SK-N-SH (cell line): ENCODE data around the gene GTF3C6. TPM values are rescaled to one million over a fixed set of nuclear protein-coding genes. Genes with fewer than 3 reads are reported as not detected.

Experiments
- CTCF ChIA-PET: fragments of 300-600, 350-600 bp; formaldehyde crosslinking; extraction: SDS; loops from one replicate; lab custom pipeline; 2021; lab: Yijun Ruan, JAX
- POLR2A ChIA-PET: fragments of 350-600 bp; sonication (Branson Sonifier 250); formaldehyde crosslinking; extraction: SDS; loops from one replicate; lab custom pipeline; 2020; ENCODE audit warnings: antibody characterized with exemption, inconsistent platforms; lab: Yijun Ruan, JAX
- DNase-seq: peaks from one replicate; pipeline ENCODE4 v3.0.0; 2012
- H2AFZ ChIP-seq: fragments of 200-600 bp; sonication (generic); 2 replicates; pipeline ENCODE4 v1.8.1; 2016; ENCODE audit warnings: antibody characterized with exemption, mild to moderate bottlenecking, low read depth
- H3F3A ChIP-seq: fragments of 200-600 bp; sonication (generic); replicated peaks from 2 replicates; pipeline ENCODE3; 2016; ENCODE audit warnings: antibody characterized with exemption, mild to moderate bottlenecking; ENCODE audit not compliant: insufficient read depth
- H3K27ac ChIP-seq, 2 experiments: fragments of 200-500 bp in 1 of 2; fragments of 200-600 bp in 1 of 2; sonication (Bioruptor generic) in 1 of 2; sonication (generic), shearing (Covaris generic) in 1 of 2; 2 replicates each; pipeline versions ENCODE4 v1.5.1 to v1.6.1; 2014 to 2016; ENCODE audit warnings: low read depth in 2 of 2, inconsistent platforms in 1 of 2, low read length in 1 of 2, mild to moderate bottlenecking in 1 of 2, mixed read lengths in 1 of 2
- H3K27me3 ChIP-seq: fragments of 200-600 bp; sonication (generic), shearing (Covaris generic); 2 replicates; pipeline ENCODE4 v1.6.1; 2016; ENCODE audit warnings: mixed run types; ENCODE audit not compliant: insufficient read depth
- H3K36me3 ChIP-seq, 2 experiments: fragments of 200-500 bp in 1 of 2; fragments of 200-600 bp in 1 of 2; sonication (Bioruptor generic) in 1 of 2; sonication (generic) in 1 of 2; replicated peaks in 1 of 2; 2 replicates each; pipeline versions ENCODE3 to v1.5.1; 2014 to 2016; ENCODE audit warnings: low read length in 1 of 2, mild to moderate bottlenecking in 1 of 2; ENCODE audit not compliant: insufficient read depth in 2 of 2, control insufficient read depth in 1 of 2
- H3K4me1 ChIP-seq, 2 experiments: fragments of 200-500 bp in 1 of 2; fragments of 200-600 bp in 1 of 2; sonication (Bioruptor generic) in 1 of 2; sonication (generic), shearing (Covaris generic) in 1 of 2; 2 replicates each; pipeline versions ENCODE4 v1.5.1 to v1.6.1; 2014 to 2016; ENCODE audit warnings: low read depth in 1 of 2, low read length in 1 of 2, mixed run types in 1 of 2; ENCODE audit not compliant: insufficient read depth in 2 of 2, control insufficient read depth in 1 of 2
- H3K4me2 ChIP-seq: fragments of 200-600 bp; sonication (generic), shearing (Covaris generic); 2 replicates; pipeline ENCODE4 v1.6.1; 2017; ENCODE audit warnings: mixed run types
- H3K4me3 ChIP-seq, 2 experiments: fragments of 200-500 bp in 1 of 2; fragments of 200-600 bp in 1 of 2; sonication (Bioruptor generic) in 1 of 2; sonication (generic), shearing (Covaris generic) in 1 of 2; 2 replicates each; pipeline versions ENCODE4 v1.5.1 to v1.8.1; 2014 to 2016; ENCODE audit warnings: low read depth in 2 of 2, inconsistent platforms in 1 of 2, low read length in 1 of 2, mild to moderate bottlenecking in 1 of 2, mixed read lengths in 1 of 2, moderate library complexity in 1 of 2
- H3K79me2 ChIP-seq: fragments of 200-600 bp; sonication (generic); 2 replicates; pipeline ENCODE4 v1.8.1; 2017; ENCODE audit warnings: mild to moderate bottlenecking; ENCODE audit not compliant: insufficient read depth
- H3K9ac ChIP-seq: fragments of 200-600 bp; sonication (generic); 2 replicates; pipeline ENCODE4 v1.6.1; 2017; ENCODE audit warnings: mixed run types
- H3K9me2 ChIP-seq: fragments of 200-600 bp; sonication (generic); 2 replicates; pipeline ENCODE4 v1.6.1; 2017; ENCODE audit warnings: mixed run types
- H3K9me3 ChIP-seq: fragments of 200-600 bp; sonication (generic); 2 replicates; pipeline ENCODE4 v1.6.1; 2017; ENCODE audit warnings: mixed run types, mild to moderate bottlenecking, moderate library complexity
- H4K20me1 ChIP-seq: fragments of 200-600 bp; sonication (generic); 2 replicates; pipeline ENCODE4 v1.6.1; 2017; ENCODE audit warnings: mild to moderate bottlenecking, mixed run types; ENCODE audit not compliant: insufficient read depth
- CTCF ChIP-seq: fragments of 200-600 bp; sonication (generic); IDR thresholded peaks from 2 replicates; pipeline ENCODE4 v1.6.1; 2017; ENCODE audit warnings: antibody characterized with exemption, mild to moderate bottlenecking, moderate library complexity
- ELF1 ChIP-seq: IDR thresholded peaks from 2 replicates; pipeline ENCODE4 v1.4.0; 2012
- EZH2phosphoT487 ChIP-seq: fragments of 200-600 bp; sonication (generic); IDR thresholded peaks from 2 replicates; pipeline ENCODE4 v1.6.1; 2017; ENCODE audit warnings: low read depth, mixed run types, mild to moderate bottlenecking, antibody characterized with exemption, moderate library complexity, borderline replicate concordance
- FOXJ3 ChIP-seq: sonication (generic); formaldehyde crosslinking; IDR thresholded peaks from 2 replicates; pipeline ENCODE4 v1.5.1; 2020; ENCODE audit warnings: mild to moderate bottlenecking, missing genetic modification reagents
- GABPA ChIP-seq: IDR thresholded peaks from 2 replicates; pipeline ENCODE4 v1.4.0; 2012; ENCODE audit warnings: low read depth, mild to moderate bottlenecking
- GATA2 ChIP-seq: sonication (generic); formaldehyde crosslinking; IDR thresholded peaks from 2 replicates; pipeline ENCODE4 v1.5.0; 2020; ENCODE audit warnings: mild to moderate bottlenecking, missing genetic modification reagents
- IRF3 ChIP-seq: fragments of 150-350 bp; IDR thresholded peaks from 2 replicates; pipeline ENCODE4 v1.6.1; 2016; ENCODE audit warnings: mild to moderate bottlenecking, low read depth, low read length
- JUND ChIP-seq: IDR thresholded peaks from 2 replicates; pipeline ENCODE4 v1.4.0; 2012
- PBX3 ChIP-seq: IDR thresholded peaks from 2 replicates; pipeline ENCODE4; 2012
- RAD21 ChIP-seq: IDR thresholded peaks from 2 replicates; pipeline ENCODE4 v1.6.1; 2012; ENCODE audit warnings: mild to moderate bottlenecking, low read length
- RFX5 ChIP-seq: IDR thresholded peaks from 2 replicates; pipeline ENCODE4 v1.6.1; 2012; ENCODE audit warnings: mild to moderate bottlenecking, improper control_type of control experiment, low read length
- SIN3A ChIP-seq: IDR thresholded peaks from 2 replicates; pipeline ENCODE4 v1.6.1; 2012; ENCODE audit warnings: low read depth, mild to moderate bottlenecking, low read length, moderate library complexity, borderline replicate concordance
- SMC3 ChIP-seq: IDR thresholded peaks from 2 replicates; pipeline ENCODE4 v1.6.1; 2012; ENCODE audit warnings: low read depth, low read length, improper control_type of control experiment
- TEAD4 ChIP-seq: IDR thresholded peaks from 2 replicates; pipeline ENCODE4 v1.4.0; 2012; ENCODE audit warnings: mild to moderate bottlenecking, borderline replicate concordance; ENCODE audit not compliant: insufficient read depth
- USF1 ChIP-seq: IDR thresholded peaks from 2 replicates; pipeline ENCODE4 v1.4.0; 2012; ENCODE audit warnings: low read depth, borderline replicate concordance
- YY1 ChIP-seq: IDR thresholded peaks from 2 replicates; pipeline ENCODE4 v1.4.0; 2012; ENCODE audit warnings: low read depth, mild to moderate bottlenecking
- WGBS: methylation state at CpG from one replicate; pipeline ENCODE4 v1.1.6; 2017; ENCODE audit warnings: low lambda C conversion rate; 5-methylcytosine and 5-hydroxymethylcytosine counted together
- polyA plus RNA-seq, 3 experiments: library from polyadenylated mRNA; depleted of rRNA; stranded (reverse); fragments of >200 nt; gene quantifications; 2 replicates each; pipeline ENCODE4 v1.2.3, GENCODE V29; 2012

GTF3C6 gene
- polyA plus RNA-seq, 1 of the 3 experiments (the other 2 are of a cell fraction), result 38.5 TPM

GRCh38 chr6:110949679-110950285 is 8.7 kb upstream of the GTF3C6 start:
- peak; percentile 29 for DNase-seq

GRCh38 chr6:110950440-110950839 is 8.1 kb upstream of the GTF3C6 start:
- no peak for TF ChIP-seq ELF1
- TF ChIP-seq SIN3A, result no peak
- TF ChIP-seq RAD21, result no peak
- H3F3A ChIP-seq, result peaks cover 11% of the 10 kb centered on the region
- H3K27me3 ChIP-seq, result no peaks in the 10 kb centered on the region
- no peaks in the 10 kb centered on the region for H3K9me3 ChIP-seq
- no peaks in the 10 kb centered on the region for H3K9me2 ChIP-seq
- H3K27ac ChIP-seq, result no peak overlapping the region
- H3K9ac ChIP-seq, result no peak overlapping the region
- H3K4me1 ChIP-seq, result peaks cover 0 to 18% of the 10 kb centered on the region in 2 experiments; a peak in 1 of 4 replicates
- H3K36me3 ChIP-seq, result no peaks in the 10 kb centered on the region
- H3K4me3 ChIP-seq, result no peak overlapping the region
- H2AFZ ChIP-seq, result no peak overlapping the region
- H3K79me2 ChIP-seq, result no peaks in the 10 kb centered on the region
- no peaks in the 10 kb centered on the region for H4K20me1 ChIP-seq
- no peak for DNase-seq
- H3K4me2 ChIP-seq, result no peak overlapping the region
- ChIA-PET POLR2A (interaction anchor here (0.6 to 1.0 kb wide), 2 partner anchors 76 to 379 kb away, joined by 3 to 4 read pairs; partner anchors contain the start of gene AMD1), CTCF (interaction anchor here (0.7 to 11.8 kb wide), 17 partner anchors 8 to 425 kb away, joined by 3 to 72 read pairs (median 3); partner anchors contain the start of gene GTF3C6)

More at GRCh38 chr6:110949679-110950285, 8.7 kb upstream of the GTF3C6 start:
- H3K79me2 ChIP-seq, result no peaks in the 10 kb centered on the region
- no peak overlapping the region for H3K9ac ChIP-seq
- H3F3A ChIP-seq, result peaks cover 17% of the 10 kb centered on the region
- 26% methylated on average over 8 of the region's 8 CpGs for WGBS
- peaks cover 0 to 18% of the 10 kb centered on the region in 2 experiments; a peak in 1 of 4 replicates for H3K4me1 ChIP-seq
- ChIA-PET CTCF (interaction anchor here (0.6 to 11.8 kb wide), 22 partner anchors 9 to 431 kb away, joined by 3 to 72 read pairs (median 4); partner anchors contain the start of genes GTF3C6 and RPF2), POLR2A (interaction anchor here (0.6 kb wide), 1 partner anchor 499 kb away, joined by 4 read pairs; no protein-coding TSS in a partner anchor)
- H3K27me3 ChIP-seq, result no peaks in the 10 kb centered on the region
- peak overlapping the region in 1 of 2 experiments; percentile 2; a peak in 1 of 4 replicates for H3K27ac ChIP-seq
- no peak for TF ChIP-seq GATA2 (CRISPR knock-in tag)
- peak; percentile 75 for TF ChIP-seq CTCF
- TF ChIP-seq SMC3, result peak; percentile 32; the same call in 1 of the 2 replicates
- no peak for TF ChIP-seq GABPA
- TF ChIP-seq RAD21, result peak; percentile 74
- TF ChIP-seq TEAD4, result no peak
- H3K4me2 ChIP-seq, result 0 out of 2 replicates have a peak overlapping the region, but pooled peaks have one; percentile 20
- no peak overlapping the region; a peak in 1 of 4 replicates for H3K4me3 ChIP-seq
- no peaks in the 10 kb centered on the region for H3K9me2 ChIP-seq
- H4K20me1 ChIP-seq, result no peaks in the 10 kb centered on the region
- no peaks in the 10 kb centered on the region for H3K36me3 ChIP-seq
- H2AFZ ChIP-seq, result peak overlapping the region; percentile 52
- no peaks in the 10 kb centered on the region for H3K9me3 ChIP-seq

GRCh38 chr6:110951008-110951407 is 7.5 kb upstream of the GTF3C6 start:
- no peaks in the 10 kb centered on the region for H3K27me3 ChIP-seq
- no peaks in the 10 kb centered on the region for H3K79me2 ChIP-seq
- H3K9ac ChIP-seq, result no peak overlapping the region
- no peaks in the 10 kb centered on the region for H4K20me1 ChIP-seq
- H3K4me1 ChIP-seq, result peaks cover 0 to 18% of the 10 kb centered on the region in 2 experiments; a peak in 1 of 4 replicates
- ChIA-PET POLR2A (interaction anchor here (0.6 to 1.0 kb wide), 2 partner anchors 77 to 379 kb away, joined by 3 to 4 read pairs; partner anchors contain the start of gene AMD1), CTCF (interaction anchor here (1.3 to 11.8 kb wide), 7 partner anchors 10 to 426 kb away, joined by 3 to 72 read pairs (median 4); no protein-coding TSS in a partner anchor)
- H3K36me3 ChIP-seq, result no peaks in the 10 kb centered on the region
- no peak overlapping the region for H3K4me2 ChIP-seq
- no peak for DNase-seq
- H3K9me3 ChIP-seq, result no peaks in the 10 kb centered on the region
- H3K9me2 ChIP-seq, result no peaks in the 10 kb centered on the region
- WGBS, result 67% methylated on average over 1 of the region's 1 CpG
- H2AFZ ChIP-seq, result no peak overlapping the region
- H3F3A ChIP-seq, result peaks cover 10% of the 10 kb centered on the region
- H3K4me3 ChIP-seq, result no peak overlapping the region
- H3K27ac ChIP-seq, result no peak overlapping the region
- no peak for TF ChIP-seq IRF3
- TF ChIP-seq PBX3, result no peak
- TF ChIP-seq FOXJ3, result no peak
- TF ChIP-seq USF1, result no peak
- no peak for TF ChIP-seq RAD21
- TF ChIP-seq JUND, result no peak
- TF ChIP-seq EZH2phosphoT487, result no peak
- TF ChIP-seq YY1, result no peak
- no peak for TF ChIP-seq SMC3
- no peak for TF ChIP-seq RFX5
